ENCODE measurements around the gene C16orf54.
"Not testable (repeated sequence)": the region's sequence is repeated elsewhere in the genome, so short reads cannot be mapped to it uniquely, and the experiment has no call there.

Gene C16orf54

GRCh38 chr16:29760567-29761279, 14.9 kb upstream of the C16orf54 start:
- DNase-seq, result peak; percentile 25 to 51
- H3K4me1 ChIP-seq (ENCODE audit: control insufficient read depth in 1 of 2, insufficient read depth in 2 of 2, low read length in 2 of 2), result peaks cover 5 to 8% of the 10 kb centered on the region in 2 experiments
- no peak overlapping the region for H2BK5ac ChIP-seq (ENCODE audit: low read depth, low read length, poor library complexity)
- peaks cover 1% of the 10 kb centered on the region for H3K79me1 ChIP-seq (ENCODE audit: low read length)
- H2BK120ac ChIP-seq (ENCODE audit: insufficient read depth, low read length, poor library complexity), result no peak overlapping the region
- H3K36me3 ChIP-seq (ENCODE audit: control insufficient read depth in 1 of 2, insufficient read depth in 2 of 2, low read length in 2 of 2), result no peaks in the 10 kb centered on the region
- no peaks in the 10 kb centered on the region for H3K27me3 ChIP-seq (ENCODE audit: insufficient read depth, low read length)
- H3K27ac ChIP-seq (ENCODE audit: low read depth, low read length), result no peak overlapping the region
- H3K9me3 ChIP-seq (ENCODE audit: insufficient read depth, low read depth, low read length), result no peaks in the 10 kb centered on the region
- WGBS (ENCODE audit: extremely low coverage, insufficient coverage, insufficient read length), result no CpG with 5 or more reads among the region's 9 CpGs
- no peak overlapping the region for H3K18ac ChIP-seq (ENCODE audit: low read length)
- no peak overlapping the region for H3K4me2 ChIP-seq (ENCODE audit: low read length)
- no peak overlapping the region for H3K9ac ChIP-seq (ENCODE audit: low read length)
- no peak overlapping the region for H2AK5ac ChIP-seq (ENCODE audit: low read length)
- H2BK12ac ChIP-seq (ENCODE audit: low read length), result no peak overlapping the region
- H4K91ac ChIP-seq (ENCODE audit: low read depth, low read length), result no peak overlapping the region
- H4K8ac ChIP-seq (ENCODE audit: low read depth, low read length), result no peak overlapping the region
- no peak overlapping the region for H3K23ac ChIP-seq (ENCODE audit: low read length)
- no peak overlapping the region for H4K12ac ChIP-seq (ENCODE audit: low read depth, low read length)
- H2AFZ ChIP-seq (ENCODE audit: insufficient read depth, low read length, poor library complexity), result no peak overlapping the region
- H3K14ac ChIP-seq (ENCODE audit: low read length), result no peak overlapping the region
- no peaks in the 10 kb centered on the region for H3K79me2 ChIP-seq (ENCODE audit: control insufficient read depth, insufficient read depth, low read length, poor library complexity)
- no peak overlapping the region for H3K4me3 ChIP-seq (ENCODE audit: low read depth, low read length)
- H3K4ac ChIP-seq (ENCODE audit: low read depth, low read length), result no peak overlapping the region

DNA sequence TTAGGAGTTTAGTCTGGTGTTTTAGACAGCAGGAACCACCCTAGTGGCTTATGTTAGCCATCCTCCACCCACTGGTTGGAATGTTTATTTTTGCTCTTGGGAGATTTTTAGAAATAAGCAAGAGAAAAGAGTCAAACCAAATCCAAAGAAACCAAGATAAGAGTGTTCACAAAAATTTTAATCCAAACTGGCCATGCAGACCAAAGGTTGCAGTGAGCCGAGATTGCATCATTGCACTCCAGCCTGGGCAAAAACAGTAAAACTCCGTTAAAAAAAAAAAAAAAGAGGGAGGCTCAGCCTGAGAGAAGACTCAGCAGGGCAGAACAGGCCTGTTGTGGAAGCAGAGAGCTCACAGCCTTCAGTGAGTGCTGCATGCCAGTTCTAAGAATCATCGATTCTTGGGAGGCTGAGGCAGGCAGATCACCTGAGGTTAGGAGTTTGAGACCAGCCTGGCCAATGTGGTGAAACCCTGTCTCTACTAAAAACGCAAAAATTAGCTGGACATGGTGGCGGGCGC, 12.2 kb upstream of the C16orf54 start:
- peaks cover 5% of the 10 kb centered on the region in 2 experiments for H3K4me1 ChIP-seq (ENCODE audit: control insufficient read depth in 1 of 2, insufficient read depth in 2 of 2, low read length in 2 of 2)
- no peak overlapping the region for H2AK5ac ChIP-seq (ENCODE audit: low read length)
- H3K79me1 ChIP-seq (ENCODE audit: low read length), result no peaks in the 10 kb centered on the region
- no peak for DNase-seq
- WGBS (ENCODE audit: extremely low coverage, insufficient coverage, insufficient read length), result no CpG with 5 or more reads among the region's 6 CpGs
- H3K4ac ChIP-seq (ENCODE audit: low read depth, low read length), result no peak overlapping the region
- H3K23ac ChIP-seq (ENCODE audit: low read length), result no peak overlapping the region
- H3K9me3 ChIP-seq (ENCODE audit: insufficient read depth, low read depth, low read length), result no peaks in the 10 kb centered on the region
- no peak overlapping the region for H3K9ac ChIP-seq (ENCODE audit: low read length)
- H2BK5ac ChIP-seq (ENCODE audit: low read depth, low read length, poor library complexity), result no peak overlapping the region
- no peak overlapping the region for H2AFZ ChIP-seq (ENCODE audit: insufficient read depth, low read length, poor library complexity)
- H3K27ac ChIP-seq (ENCODE audit: low read depth, low read length), result no peak overlapping the region
- H3K14ac ChIP-seq (ENCODE audit: low read length), result no peak overlapping the region
- H4K8ac ChIP-seq (ENCODE audit: low read depth, low read length), result no peak overlapping the region
- H3K4me3 ChIP-seq (ENCODE audit: low read depth, low read length), result no peak overlapping the region
- no peak overlapping the region for H3K4me2 ChIP-seq (ENCODE audit: low read length)
- H4K91ac ChIP-seq (ENCODE audit: low read depth, low read length), result no peak overlapping the region
- H3K79me2 ChIP-seq (ENCODE audit: control insufficient read depth, insufficient read depth, low read length, poor library complexity), result no peaks in the 10 kb centered on the region
- no peaks in the 10 kb centered on the region for H3K27me3 ChIP-seq (ENCODE audit: insufficient read depth, low read length)
- no peak overlapping the region for H2BK12ac ChIP-seq (ENCODE audit: low read length)
- H2BK120ac ChIP-seq (ENCODE audit: insufficient read depth, low read length, poor library complexity), result no peak overlapping the region
- no peak overlapping the region for H4K12ac ChIP-seq (ENCODE audit: low read depth, low read length)
- H3K18ac ChIP-seq (ENCODE audit: low read length), result no peak overlapping the region
- H3K36me3 ChIP-seq (ENCODE audit: control insufficient read depth in 1 of 2, insufficient read depth in 2 of 2, low read length in 2 of 2), result no peaks in the 10 kb centered on the region

DNA sequence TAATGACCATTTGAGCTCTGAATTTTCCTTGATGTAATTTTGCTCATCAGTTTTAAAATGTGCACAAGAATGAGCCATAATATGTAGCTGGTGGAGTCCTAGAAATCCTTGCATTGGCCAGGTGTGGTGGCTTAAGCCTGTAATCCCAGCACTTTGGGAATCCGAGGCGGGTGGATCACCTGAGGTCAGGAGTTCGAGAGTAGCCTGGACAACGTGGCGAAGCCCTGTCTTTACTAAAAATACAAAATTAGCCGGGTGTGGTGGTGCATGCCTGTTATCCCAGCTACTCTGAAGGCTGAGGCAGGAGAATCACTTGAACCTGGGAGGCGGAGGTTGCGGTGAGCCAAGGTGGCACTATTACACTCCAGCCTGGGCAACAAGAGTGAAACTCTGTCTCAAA, 11.3 kb upstream of the C16orf54 start:
- H3K4me2 ChIP-seq (ENCODE audit: low read length); H3K4ac ChIP-seq (ENCODE audit: low read depth, low read length); H3K9me3 ChIP-seq (ENCODE audit: insufficient read depth, low read depth, low read length); H3K79me1 ChIP-seq (ENCODE audit: low read length); H3K9ac ChIP-seq (ENCODE audit: low read length); H3K27me3 ChIP-seq (ENCODE audit: insufficient read depth, low read length); H3K79me2 ChIP-seq (ENCODE audit: control insufficient read depth, insufficient read depth, low read length, poor library complexity); H3K27ac ChIP-seq (ENCODE audit: low read depth, low read length); H3K23ac ChIP-seq (ENCODE audit: low read length); H2BK120ac ChIP-seq (ENCODE audit: insufficient read depth, low read length, poor library complexity); H4K8ac ChIP-seq (ENCODE audit: low read depth, low read length); H2AK5ac ChIP-seq (ENCODE audit: low read length); H4K91ac ChIP-seq (ENCODE audit: low read depth, low read length); H2BK5ac ChIP-seq (ENCODE audit: low read depth, low read length, poor library complexity); H2BK12ac ChIP-seq (ENCODE audit: low read length); H2AFZ ChIP-seq (ENCODE audit: insufficient read depth, low read length, poor library complexity); H4K12ac ChIP-seq (ENCODE audit: low read depth, low read length); H3K4me1 ChIP-seq (ENCODE audit: control insufficient read depth in 1 of 2, insufficient read depth in 2 of 2, low read length in 2 of 2); H3K4me3 ChIP-seq (ENCODE audit: low read depth, low read length); H3K36me3 ChIP-seq (ENCODE audit: control insufficient read depth in 1 of 2, insufficient read depth in 2 of 2, low read length in 2 of 2); H3K14ac ChIP-seq (ENCODE audit: low read length); DNase-seq; H3K18ac ChIP-seq (ENCODE audit: low read length): not testable (repeated sequence)
- WGBS (ENCODE audit: extremely low coverage, insufficient coverage, insufficient read length), result no CpG with 5 or more reads among the region's 8 CpGs

GRCh38 chr16:29756654-29757053, 10.9 kb upstream of the C16orf54 start:
- Histone ChIP-seq H2BK12ac (ENCODE audit: low read length) (no peak overlapping the region), H3K4me1 (ENCODE audit: control insufficient read depth in 1 of 2, insufficient read depth in 2 of 2, low read length in 2 of 2) (peaks cover 5% of the 10 kb centered on the region in 2 experiments), H4K8ac (ENCODE audit: low read depth, low read length) (no peak overlapping the region), H3K9me3 (ENCODE audit: insufficient read depth, low read depth, low read length) (no peaks in the 10 kb centered on the region), H3K27me3 (ENCODE audit: insufficient read depth, low read length) (no peaks in the 10 kb centered on the region), H3K27ac (ENCODE audit: low read depth, low read length) (no peak overlapping the region), H3K36me3 (ENCODE audit: control insufficient read depth in 1 of 2, insufficient read depth in 2 of 2, low read length in 2 of 2) (no peaks in the 10 kb centered on the region), H3K9ac (ENCODE audit: low read length) (no peak overlapping the region), H3K79me1 (ENCODE audit: low read length) (no peaks in the 10 kb centered on the region), H3K14ac (ENCODE audit: low read length) (no peak overlapping the region), H4K91ac (ENCODE audit: low read depth, low read length) (no peak overlapping the region), H3K23ac (ENCODE audit: low read length) (no peak overlapping the region), H2AFZ (ENCODE audit: insufficient read depth, low read length, poor library complexity) (no peak overlapping the region), H2BK120ac (ENCODE audit: insufficient read depth, low read length, poor library complexity) (no peak overlapping the region), H3K4ac (ENCODE audit: low read depth, low read length) (no peak overlapping the region), H3K4me2 (ENCODE audit: low read length) (no peak overlapping the region), H3K18ac (ENCODE audit: low read length) (no peak overlapping the region), H2BK5ac (ENCODE audit: low read depth, low read length, poor library complexity) (no peak overlapping the region), H3K4me3 (ENCODE audit: low read depth, low read length) (no peak overlapping the region), H4K12ac (ENCODE audit: low read depth, low read length) (no peak overlapping the region), H2AK5ac (ENCODE audit: low read length) (no peak overlapping the region), H3K79me2 (ENCODE audit: control insufficient read depth, insufficient read depth, low read length, poor library complexity) (no peaks in the 10 kb centered on the region)
- WGBS (ENCODE audit: extremely low coverage, insufficient coverage, insufficient read length), result no CpG with 5 or more reads among the region's 1 CpG
- DNase-seq, result no peak
